Raji (cell line): ENCODE results near the gene CACNA1S.

Experiments used
- POLR2A ChIP-seq: IDR thresholded peaks from 2 replicates; pipeline ENCODE4 v1.6.1; 2011; ENCODE audit warnings: low read depth, low read length, control low read depth; ENCODE audit not compliant: insufficient read depth

Gene CACNA1S

DNA sequence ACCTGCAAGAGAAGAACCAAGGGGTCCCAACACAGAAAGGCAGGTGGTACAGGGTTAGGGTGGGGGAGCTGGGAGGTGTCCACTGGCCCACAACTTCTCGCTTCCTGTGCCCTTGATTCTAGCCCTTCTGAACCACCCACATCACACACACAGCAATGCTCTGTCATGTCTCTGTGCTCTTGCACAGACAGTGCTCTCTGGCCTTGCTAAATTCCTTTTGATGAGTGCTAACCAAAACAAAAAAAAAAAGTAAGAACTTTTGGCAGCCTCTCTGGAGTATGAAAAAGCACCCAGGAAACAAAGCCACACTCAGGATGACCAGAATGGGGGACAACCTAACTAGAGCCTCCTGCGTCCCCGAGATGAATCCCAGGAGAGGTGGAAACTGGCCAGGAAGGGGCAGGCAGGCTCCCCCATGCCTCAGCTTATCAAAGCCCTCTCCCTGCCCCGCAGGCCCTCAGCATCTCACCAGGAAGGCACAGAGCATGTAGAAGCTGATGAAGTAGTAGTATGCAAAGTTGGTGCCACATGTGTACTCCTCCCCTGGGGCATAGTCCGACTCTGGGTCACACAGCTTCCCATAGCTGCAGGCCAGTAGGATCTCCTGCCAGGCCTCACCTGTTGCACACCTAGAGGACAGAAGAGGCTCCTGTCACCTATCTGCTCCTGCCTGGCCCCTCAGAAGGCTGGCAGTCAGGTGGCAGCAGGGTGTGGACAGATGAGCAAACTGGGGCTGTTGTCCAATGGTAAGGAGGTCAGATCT is 61.5 kb downstream of the CACNA1S start:
- TF ChIP-seq POLR2A: no peak

- no peak for TF ChIP-seq POLR2A
Observed at GRCh38 chr1:201049248-201049831, 62.9 kb downstream of the CACNA1S start.

DNA sequence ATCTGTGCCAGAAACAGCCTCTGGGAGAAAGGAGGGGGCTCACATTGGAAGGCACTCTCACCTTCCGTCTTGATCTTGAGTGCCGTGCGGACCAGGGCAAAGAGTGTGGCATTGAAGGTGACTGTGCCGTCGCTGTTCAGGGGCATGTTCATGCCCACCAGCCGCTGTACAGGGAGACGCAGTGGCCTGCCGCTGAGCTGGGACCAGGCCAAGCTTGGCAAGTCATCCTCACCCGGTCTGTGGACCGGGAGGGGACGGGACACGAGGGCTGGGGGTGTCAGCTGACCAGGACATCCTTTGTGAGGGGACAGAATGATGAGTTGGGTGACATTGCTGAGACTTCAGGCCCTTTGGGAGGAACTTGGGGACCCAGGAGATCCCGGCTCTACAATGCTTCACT is 63.7 kb downstream of the CACNA1S start:
- no peak for TF ChIP-seq POLR2A

- no peak for TF ChIP-seq POLR2A
Observed at GRCh38 chr1:201044119-201044518, 68.1 kb downstream of the CACNA1S start.

DNA sequence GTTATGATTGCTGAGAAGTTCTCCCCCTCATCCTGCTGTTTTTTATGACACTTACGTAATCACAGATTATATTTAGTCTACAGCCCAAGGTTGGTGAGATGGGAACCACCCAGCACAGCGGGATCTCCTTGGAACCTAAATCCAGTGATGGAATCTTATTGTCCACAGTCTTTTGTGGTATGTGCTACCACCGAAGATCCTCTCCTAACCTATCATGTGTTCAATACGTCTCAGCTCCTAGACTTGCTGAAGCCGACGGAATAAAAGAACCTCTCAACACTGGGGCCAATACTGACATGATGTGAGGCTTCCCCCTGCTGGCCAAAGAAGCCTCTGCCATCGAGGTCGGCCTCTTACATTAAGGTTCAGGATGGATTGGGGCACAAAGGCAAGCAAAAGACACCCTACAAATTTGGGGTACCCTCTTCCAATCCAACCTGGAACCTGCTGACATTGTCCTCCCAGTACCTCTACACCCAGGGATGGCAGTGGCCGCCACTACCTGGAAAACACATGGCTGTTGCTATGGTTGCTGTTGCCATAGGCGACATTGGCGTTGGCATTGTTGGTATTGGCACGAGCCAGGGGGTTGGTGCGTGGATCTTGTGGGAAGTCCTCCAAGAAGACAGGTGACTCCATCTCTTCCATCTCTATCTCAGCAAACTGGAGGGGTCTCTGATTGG is 69.3 kb downstream of the CACNA1S start:
- no peak for TF ChIP-seq POLR2A

DNA sequence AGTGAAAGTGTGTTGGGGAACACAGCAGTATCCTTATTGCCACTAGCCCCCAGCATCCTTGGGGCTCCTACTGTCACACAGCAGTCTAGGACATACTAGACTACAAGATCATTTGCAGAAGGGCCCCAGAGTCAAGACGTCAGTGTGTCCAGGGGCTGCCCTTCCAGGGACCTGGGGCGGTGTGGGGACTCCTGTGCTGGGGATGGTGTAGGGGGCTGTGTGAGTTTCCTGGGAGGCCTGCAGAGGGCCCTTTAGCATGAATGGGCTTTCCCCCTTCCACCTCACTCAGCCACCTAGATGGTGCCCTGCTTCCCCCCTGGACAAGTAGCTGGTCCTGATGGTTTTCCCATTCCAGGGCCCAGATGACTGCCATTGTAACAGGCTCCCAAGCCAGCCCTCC is 71.2 kb downstream of the CACNA1S start:
- TF ChIP-seq POLR2A: no peak

DNA sequence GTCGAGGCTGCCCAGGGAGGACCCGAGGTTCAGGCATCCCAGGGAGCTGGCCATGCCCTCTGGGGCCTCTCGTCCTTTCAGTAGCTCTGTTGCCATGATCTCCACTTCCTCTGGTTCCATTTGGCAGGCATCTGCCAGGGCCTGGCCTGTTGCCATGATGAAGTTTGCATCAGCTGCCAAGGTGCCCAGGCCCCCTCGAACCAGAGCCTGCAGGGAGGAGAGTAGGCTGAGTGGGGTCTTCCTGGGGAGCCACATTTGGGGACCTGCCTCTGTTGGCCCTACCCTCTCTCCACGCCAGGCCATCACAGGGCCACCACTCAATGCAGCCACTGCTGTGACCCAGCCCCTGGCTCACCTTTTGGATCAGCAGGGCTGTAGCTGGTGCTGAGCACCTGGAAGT is 72.3 kb downstream of the CACNA1S start:
- TF ChIP-seq POLR2A: no peak

DNA sequence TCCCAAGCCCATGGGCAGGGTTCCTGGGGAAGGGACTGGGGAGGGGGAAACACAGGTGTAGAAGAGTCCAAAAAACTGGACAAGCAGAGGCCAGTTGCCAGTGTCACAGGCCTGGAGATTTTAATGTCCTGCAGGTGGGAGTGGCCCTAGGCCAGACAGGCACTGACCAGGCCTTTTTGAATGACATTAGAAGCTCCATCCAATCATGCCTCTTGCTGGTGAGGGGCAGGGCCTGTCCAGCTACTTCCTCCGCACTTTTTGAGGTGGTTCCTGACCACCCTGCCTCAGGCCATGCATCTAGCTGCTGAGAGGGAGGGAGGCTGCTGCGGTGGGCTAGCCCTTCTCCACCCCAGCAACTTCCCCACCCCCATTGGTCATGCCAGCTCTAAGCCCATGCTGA is 72.8 kb downstream of the CACNA1S start:
- no peak for TF ChIP-seq POLR2A

DNA sequence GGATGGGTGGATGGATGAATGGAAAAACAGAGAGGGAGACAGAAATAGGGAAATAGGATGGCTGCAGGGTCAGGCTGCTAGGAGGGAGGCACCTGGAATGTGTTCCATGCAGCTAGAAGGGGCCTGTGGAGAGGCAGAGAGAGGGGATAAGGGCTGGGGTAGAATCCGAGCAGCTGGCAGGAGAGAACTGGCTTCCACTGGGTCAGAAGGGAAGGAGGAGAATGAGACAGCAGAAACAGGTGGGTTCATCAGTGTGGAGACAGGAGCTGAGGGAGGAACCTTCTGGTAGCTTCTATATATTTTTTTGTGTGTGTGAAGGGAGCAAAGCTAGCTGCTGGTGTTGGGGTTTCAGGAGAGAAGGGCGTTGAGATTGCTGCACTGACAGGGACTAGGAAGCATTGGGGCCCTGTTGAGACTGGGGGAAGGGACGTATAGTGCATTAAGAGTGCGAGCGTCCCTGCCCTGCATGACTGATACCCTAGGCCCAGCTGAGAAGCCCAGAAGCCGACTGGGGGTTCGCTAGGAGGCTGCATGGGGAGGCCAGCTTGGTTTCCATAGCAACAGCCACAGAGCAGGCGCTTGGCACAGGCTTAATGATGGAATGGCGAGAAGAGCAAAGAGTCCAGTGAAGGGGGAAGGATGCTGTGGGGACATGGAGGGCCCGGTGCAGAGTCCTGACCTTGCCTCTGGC is 73.9 kb downstream of the CACNA1S start:
- TF ChIP-seq POLR2A: no peak

- no peak for TF ChIP-seq POLR2A
Observed at GRCh38 chr1:201036188-201036842, 75.9 kb downstream of the CACNA1S start.

DNA sequence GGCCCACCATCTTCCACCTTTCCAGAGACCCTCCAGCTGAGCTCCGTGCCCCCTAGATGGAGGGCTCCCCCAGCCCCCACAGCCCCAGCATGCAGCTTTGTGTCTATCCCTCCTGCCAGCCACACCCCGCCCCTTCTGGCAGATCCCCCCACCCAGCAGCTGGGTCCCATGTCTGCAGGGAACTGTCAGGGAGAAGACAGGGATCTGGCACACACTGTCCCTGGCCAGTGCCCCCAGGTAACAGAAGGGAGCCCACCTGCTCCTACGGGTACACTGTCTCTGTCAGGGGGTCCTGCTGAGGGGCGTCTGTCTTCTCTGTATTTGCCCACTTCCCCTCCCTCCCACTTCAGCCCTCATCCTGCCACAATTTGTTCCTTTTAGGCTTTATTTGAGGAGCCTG is 77.6 kb downstream of the CACNA1S start:
- no peak for TF ChIP-seq POLR2A

DNA sequence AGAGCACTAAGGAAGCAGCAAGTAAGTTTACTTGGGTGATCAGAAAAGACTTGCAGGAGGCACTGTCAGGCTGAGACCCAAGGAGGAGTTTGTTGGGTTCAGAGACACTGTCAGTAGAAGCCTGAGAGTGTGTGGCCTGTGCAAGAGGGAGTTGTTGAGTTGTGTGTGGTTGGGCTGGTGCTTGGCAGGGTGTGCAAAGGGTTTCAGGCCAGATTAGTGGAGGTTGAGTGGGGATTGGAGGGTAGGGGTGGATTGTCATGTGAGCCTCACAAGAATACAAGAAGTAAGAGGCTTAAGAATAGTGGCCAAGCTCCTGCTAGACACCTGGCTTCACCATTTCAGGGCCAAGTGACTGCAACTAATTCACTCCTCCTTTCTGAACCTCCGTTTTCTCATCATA is 79.8 kb downstream of the CACNA1S start:
- TF ChIP-seq POLR2A: no peak

GRCh38 chr1:201028461-201028889 is 83.8 kb downstream of the CACNA1S start:
- TF ChIP-seq POLR2A: no peak

DNA sequence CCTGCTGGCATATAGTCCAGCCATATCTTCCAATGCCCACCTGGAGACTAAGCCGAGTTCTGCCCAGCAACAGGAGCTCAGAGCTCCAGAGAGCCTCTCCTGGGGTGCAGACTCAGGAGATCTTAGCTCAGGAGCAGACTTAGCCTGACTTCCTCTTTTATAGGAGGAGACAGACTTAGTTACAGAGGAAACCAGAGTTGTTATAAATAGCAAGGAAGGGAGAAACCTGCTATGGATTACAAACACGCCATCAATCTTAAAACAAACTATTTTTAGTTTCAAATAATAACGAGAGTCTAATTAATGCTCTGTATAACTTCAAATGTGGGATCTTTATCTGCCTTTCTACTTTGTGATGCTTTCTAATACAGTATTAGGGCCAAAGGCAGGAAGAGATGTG is 85.4 kb downstream of the CACNA1S start:
- TF ChIP-seq POLR2A: no peak

DNA sequence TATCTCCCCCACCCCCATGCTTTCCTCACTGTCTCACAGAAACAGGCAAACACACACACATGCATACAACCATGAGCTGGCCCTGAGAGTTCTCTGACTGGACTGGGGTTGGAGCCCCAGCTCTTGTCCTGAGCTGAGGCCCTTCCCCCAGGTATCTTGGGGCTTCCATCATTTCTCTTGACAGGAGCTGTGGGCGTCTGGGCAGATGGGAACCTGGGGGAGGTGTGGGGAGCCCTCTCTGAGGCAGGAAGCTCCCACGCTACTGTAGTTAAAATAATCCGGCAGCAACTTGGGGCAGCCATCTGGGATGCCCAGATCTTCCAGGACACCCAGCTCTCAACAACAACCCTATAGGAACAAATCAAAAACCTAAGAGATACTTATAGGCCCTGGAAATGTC is 86.0 kb downstream of the CACNA1S start:
- no peak for TF ChIP-seq POLR2A
